HG03378 (cell line): ENCODE results near the gene TEKT5.
"Not testable (repeated sequence)": the region's sequence is repeated elsewhere in the genome, so short reads cannot be mapped to it uniquely, and the experiment has no call there.

Experiments used
- ATAC-seq: cut with Tn5 transposase; IDR thresholded peaks from one replicate; pipeline ENCODE4 v1.9.1; 2021; ENCODE audit warnings: mild to moderate bottlenecking, moderate library complexity; ENCODE audit not compliant: unreplicated experiment

Gene TEKT5

GRCh38 chr16:10660950-10661635 is 33.6 kb downstream of the TEKT5 start:
- ATAC-seq: no peak

- ATAC-seq: no peak
These were observed 35.8 kb downstream of the TEKT5 start for GRCh38 chr16:10658943-10659342.

GRCh38 chr16:10657925-10658324 is 36.8 kb downstream of the TEKT5 start:
- no peak for ATAC-seq

- ATAC-seq: no peak
These were observed 38.1 kb downstream of the TEKT5 start for GRCh38 chr16:10656618-10657017.

- no peak for ATAC-seq
These were observed 39.2 kb downstream of the TEKT5 start for GRCh38 chr16:10655415-10655977.

- ATAC-seq: no peak
These were observed 39.9 kb downstream of the TEKT5 start for GRCh38 chr16:10654592-10655414.

- ATAC-seq: no peak
These were observed 41.8 kb downstream of the TEKT5 start for GRCh38 chr16:10652730-10653590.

- ATAC-seq: not testable (repeated sequence)
These were observed 45.6 kb downstream of the TEKT5 start for GRCh38 chr16:10649098-10649497.

- no peak for ATAC-seq
These were observed 46.9 kb downstream of the TEKT5 start for GRCh38 chr16:10647721-10648296.

GRCh38 chr16:10647264-10647720 is 47.4 kb downstream of the TEKT5 start:
- no peak for ATAC-seq

GRCh38 chr16:10646581-10647263 is 48.0 kb downstream of the TEKT5 start:
- no peak for ATAC-seq

- ATAC-seq: no peak
These were observed 48.5 kb downstream of the TEKT5 start for GRCh38 chr16:10646228-10646580.

- ATAC-seq: no peak
These were observed 50.6 kb downstream of the TEKT5 start for GRCh38 chr16:10644092-10644491.

- ATAC-seq: no peak
These were observed 51.8 kb downstream of the TEKT5 start for GRCh38 chr16:10642964-10643363.

- no peak for ATAC-seq
These were observed 52.5 kb downstream of the TEKT5 start for GRCh38 chr16:10641953-10642949.

- ATAC-seq: no peak
These were observed 53.2 kb downstream of the TEKT5 start for GRCh38 chr16:10641555-10641952.

GRCh38 chr16:10640934-10641333 is 53.8 kb downstream of the TEKT5 start:
- ATAC-seq: no peak

- no peak for ATAC-seq
These were observed 56.6 kb downstream of the TEKT5 start for GRCh38 chr16:10638101-10638500.
